Ureter (tissue), 1 donor: ENCODE data around the gene GCNT4. TPM values are rescaled to one million over a fixed set of nuclear protein-coding genes. Genes with fewer than 3 reads are reported as not detected.
"Not testable (repeated sequence)": the region's sequence is repeated elsewhere in the genome, so short reads cannot be mapped to it uniquely, and the experiment has no call there.

Experiments used
- DNase-seq: peaks from one replicate; pipeline ENCODE4 v3.0.0-alpha.2; 2020; ENCODE audit warnings: low spot score
- total RNA-seq: library from RNA; stranded (reverse); gene quantifications from one replicate; pipeline ENCODE4 v1.2.4, GENCODE V29; 2023
- donor health status: DM: yes; HTN: yes; CAD: no.

Gene GCNT4, protein sequence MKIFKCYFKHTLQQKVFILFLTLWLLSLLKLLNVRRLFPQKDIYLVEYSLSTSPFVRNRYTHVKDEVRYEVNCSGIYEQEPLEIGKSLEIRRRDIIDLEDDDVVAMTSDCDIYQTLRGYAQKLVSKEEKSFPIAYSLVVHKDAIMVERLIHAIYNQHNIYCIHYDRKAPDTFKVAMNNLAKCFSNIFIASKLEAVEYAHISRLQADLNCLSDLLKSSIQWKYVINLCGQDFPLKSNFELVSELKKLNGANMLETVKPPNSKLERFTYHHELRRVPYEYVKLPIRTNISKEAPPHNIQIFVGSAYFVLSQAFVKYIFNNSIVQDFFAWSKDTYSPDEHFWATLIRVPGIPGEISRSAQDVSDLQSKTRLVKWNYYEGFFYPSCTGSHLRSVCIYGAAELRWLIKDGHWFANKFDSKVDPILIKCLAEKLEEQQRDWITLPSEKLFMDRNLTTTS
- total RNA-seq, result 17.8 TPM

GRCh38 chr5:75052192-75053053 is at the start of gene GCNT4:
Gene GCNT4 (minus strand): TSS chr5:75052558. CDS start chr5:75030037, 22,521 bp downstream.
- peak; percentile 59 for DNase-seq

- DNase-seq, result not testable (repeated sequence)
Measured at GRCh38 chr5:75095956-75096355, 43.6 kb upstream of the GCNT4 start.

DNA sequence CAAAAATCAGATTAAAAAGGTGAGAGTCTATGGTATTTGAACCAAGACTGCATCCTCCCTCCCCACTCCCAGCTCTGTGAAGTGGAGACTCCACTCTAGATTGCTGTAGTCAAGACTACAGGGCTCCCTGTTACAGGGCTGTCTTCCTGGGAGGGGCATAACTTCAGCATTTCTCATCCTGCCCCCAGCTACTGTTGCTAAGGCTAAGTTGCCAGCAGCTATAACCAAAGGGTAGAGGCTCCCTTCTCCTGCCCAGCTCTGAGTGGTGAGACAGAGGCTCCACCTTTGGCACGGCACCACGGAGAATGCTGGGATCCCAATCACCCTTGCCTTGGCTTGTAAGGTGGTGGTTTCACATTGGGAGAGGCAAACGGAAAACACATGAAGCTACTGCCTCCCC is 39.2 kb upstream of the GCNT4 start:
- DNase-seq, result no peak

DNA sequence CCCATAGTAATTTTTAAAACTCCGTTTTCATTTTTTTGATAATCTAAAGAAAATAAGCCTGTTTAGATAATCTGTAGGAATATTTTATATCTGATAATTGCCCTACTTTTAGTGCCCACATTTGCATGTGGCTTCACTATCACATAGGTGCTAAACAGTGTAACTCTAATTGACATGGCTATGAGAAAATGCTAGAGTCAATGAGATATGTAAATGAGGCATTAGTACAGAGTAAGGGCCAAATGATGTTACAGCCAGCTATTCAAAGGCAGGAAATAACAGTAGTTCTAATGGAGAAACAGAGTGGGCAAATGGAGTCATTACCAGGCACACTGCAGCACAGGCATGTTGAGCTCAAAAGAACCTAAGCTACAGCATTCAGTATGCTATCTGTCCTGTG is 37.3 kb upstream of the GCNT4 start:
- no peak for DNase-seq

- no peak for DNase-seq
Measured at GRCh38 chr5:75089137-75089536, 36.8 kb upstream of the GCNT4 start.

- DNase-seq, result no peak
Measured at GRCh38 chr5:75088648-75089047, 36.3 kb upstream of the GCNT4 start.

DNA sequence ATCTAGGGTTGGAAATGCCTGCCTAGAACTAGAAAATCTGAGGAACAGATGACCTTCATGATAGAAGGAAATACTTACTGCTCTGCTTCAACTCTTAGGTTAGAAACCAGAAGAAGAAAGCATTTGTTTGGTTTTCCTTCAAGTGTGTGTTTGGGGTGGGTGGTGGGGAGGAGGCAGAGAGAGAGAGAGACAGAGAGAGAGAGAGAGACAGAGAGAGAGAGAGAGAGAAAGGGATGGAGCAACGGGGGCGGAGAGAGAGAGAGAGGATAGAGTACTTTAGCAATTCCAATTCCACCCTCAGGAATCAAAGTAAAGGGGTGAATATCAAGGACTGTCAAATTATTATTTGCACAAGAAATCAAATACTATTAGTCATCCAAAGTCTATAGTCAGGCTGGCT is 29.2 kb upstream of the GCNT4 start:
- DNase-seq, result no peak

DNA sequence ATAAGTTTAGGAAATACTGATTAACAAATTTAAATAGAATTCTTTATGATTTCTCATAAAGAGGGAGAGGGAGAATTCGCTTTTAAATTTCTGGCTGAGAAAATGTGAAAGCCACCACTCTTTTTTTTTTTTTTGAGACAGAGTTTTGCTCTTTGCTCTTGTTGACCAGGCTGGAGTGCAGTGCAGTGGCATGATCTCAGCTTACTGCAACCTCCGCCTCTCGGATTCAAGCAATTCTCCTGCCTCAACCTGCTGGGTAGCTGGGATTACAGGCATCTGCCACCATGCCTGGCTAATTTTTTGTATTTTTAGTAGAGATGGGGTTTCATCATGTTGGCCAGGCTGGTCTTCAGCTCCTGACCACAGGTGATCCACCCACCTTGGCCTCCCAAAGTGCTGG is 27.0 kb upstream of the GCNT4 start:
- not testable (repeated sequence) for DNase-seq

GRCh38 chr5:75078027-75078426 is 25.7 kb upstream of the GCNT4 start:
- DNase-seq, result no peak

- no peak for DNase-seq
Measured at GRCh38 chr5:75072061-75072460, 19.7 kb upstream of the GCNT4 start.

DNA sequence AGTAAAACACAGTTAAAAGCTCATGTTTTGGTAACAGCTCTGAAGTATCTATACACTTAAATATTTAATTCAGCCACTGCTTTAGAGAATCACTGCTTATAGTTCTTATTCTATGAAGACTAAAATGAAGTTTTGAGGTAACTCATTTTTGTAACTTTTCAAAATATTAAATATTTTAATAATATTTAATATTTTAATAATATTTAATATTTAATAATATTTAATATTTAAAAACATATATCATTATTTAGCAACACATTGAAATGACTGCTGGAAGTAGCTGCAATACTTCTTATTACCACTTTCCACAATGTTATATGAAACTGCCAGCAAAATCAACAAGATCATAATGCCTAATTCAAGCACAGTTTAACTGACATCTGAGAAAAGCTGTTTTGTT is 18.7 kb upstream of the GCNT4 start:
- DNase-seq, result no peak

GRCh38 chr5:75067434-75067833 is 15.1 kb upstream of the GCNT4 start:
- DNase-seq, result no peak

- no peak for DNase-seq
Measured at GRCh38 chr5:75062925-75063531, 10.7 kb upstream of the GCNT4 start.

DNA sequence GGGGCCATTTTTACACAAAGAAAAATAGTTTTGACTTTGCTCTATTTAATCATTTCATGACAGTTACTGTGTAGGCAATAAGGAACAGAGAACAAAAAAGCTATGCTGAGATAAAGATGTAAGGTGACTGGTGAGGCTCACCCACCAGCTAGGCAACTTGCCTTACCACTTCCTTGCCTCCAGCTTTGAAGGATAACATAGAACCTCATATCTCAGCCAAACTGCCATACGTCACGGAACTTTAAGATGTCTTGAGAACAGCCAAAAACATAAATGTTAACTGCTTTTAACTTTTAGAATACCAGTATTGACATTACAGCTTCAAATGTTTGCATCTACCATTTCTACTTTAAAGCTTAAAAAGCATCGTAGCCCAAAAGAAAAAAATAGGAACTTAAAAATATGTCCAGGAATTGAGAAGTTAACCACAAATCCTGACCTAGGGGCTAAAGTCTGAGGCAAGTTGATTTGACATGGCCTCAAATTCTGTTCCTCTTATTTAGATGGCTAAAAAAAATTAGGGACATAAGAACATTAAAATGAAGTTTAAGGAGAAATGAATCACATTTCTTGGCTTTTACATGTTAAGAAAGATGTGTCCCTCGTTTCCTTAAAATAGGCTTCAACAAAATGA is 7.7 kb upstream of the GCNT4 start:
- no peak for DNase-seq

DNA sequence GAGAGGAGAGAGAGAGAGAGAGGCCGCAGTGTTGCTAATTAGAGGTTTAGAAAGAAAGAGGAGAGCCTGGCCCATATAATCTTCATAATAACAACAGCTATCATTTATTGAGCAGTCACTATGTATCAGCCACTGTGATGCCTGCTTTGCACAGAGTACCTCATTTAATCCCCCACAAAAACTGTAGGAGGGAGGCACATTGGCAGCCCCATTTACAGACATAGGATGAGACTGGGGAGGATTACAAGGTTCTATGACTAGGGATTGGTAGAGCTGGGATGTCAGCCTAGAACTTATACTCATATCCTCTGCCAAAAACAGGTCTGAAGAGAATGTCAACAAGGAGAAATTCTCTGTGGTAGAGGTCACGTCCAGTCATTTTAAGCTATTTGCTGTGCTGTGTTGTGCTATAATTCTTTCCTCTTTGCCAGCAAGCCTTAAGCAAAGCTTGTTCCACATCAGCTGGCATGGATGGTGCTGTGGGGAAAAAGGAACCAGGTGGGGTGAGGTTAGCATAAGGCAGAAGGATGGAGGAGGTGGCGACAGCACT is 6.7 kb upstream of the GCNT4 start:
- DNase-seq, result no peak

GRCh38 chr5:75057561-75057960 is 5.2 kb upstream of the GCNT4 start:
- no peak for DNase-seq

- DNase-seq, result no peak
Measured at GRCh38 chr5:75055727-75056144, 3.4 kb upstream of the GCNT4 start.

GRCh38 chr5:75054134-75054930 is 2.0 kb upstream of the GCNT4 start:
- peak; percentile 54 for DNase-seq

DNA sequence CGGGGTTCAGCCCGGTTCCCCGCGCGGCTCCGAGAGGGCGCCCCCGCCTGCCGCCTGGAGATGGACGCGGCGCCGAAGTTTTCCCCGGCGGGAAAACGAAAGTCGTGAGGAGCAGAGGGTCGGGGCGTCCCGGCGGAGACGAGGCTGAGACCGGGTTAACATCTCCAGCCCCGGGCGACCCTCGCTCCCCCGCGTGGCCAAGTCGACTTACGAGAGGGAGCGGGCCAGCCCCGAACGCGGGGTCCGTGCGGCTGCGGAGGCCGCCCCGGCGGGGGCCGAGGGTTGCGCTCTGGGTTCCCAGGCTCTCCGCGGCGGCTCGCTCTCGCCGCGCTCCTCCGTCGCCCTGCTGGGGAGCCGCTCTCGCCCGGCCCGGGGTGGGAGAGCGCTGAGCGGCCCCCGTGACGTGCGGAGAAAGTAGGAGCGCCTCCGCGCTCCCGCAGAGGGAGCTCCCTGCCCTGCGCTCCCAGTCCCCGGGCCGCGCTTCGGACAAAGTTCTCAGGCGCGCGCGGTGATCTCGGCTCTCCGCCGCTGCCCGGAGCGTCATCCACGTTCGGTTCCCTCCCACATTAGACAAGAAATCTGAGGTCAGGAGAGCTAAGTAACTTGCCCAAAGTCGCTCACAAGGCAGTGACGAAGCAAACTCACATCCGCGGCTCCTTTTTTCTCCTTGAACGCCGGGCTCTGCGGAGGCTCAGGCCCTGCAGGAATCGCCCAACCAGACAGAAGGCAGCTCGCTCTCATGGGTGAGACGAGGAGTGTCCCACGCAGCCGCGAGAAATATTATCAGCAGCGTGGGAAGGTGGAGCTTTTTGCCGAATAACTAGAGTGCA is 1.2 kb upstream of the GCNT4 start:
- DNase-seq, result peak; percentile 70

DNA sequence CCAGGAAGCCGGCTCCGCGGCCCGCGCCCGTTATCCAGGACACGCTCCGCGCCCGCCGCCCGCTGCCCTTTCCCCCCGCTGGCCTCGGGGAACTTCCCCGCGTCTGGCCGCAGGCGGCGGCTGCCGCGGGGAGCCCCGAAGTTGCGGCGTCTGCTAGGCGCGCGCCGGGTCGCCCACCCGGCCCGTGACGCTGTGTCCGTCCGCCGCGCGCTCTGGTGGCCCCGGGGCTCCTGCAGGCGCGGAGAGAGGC is 621 bp upstream of the GCNT4 start:
- no peak for DNase-seq
